A549 (cell line): ENCODE data around the gene RCSD1.

Source experiments
- BHLHE40 ChIP-seq: IDR thresholded peaks from 2 replicates; pipeline ENCODE4 v1.6.1; 2012; ENCODE audit warnings: low read depth, low read length, inconsistent platforms
- CBX2 ChIP-seq: fragments of 200-600 bp; sonication (generic); IDR thresholded peaks from 2 replicates; pipeline ENCODE4 v1.6.1; 2016; ENCODE audit warnings: low read depth, mild to moderate bottlenecking, borderline replicate concordance
- FOSL2 ChIP-seq, 2 experiments: fragments of 450-650 bp in 1 of 2; fragments of >200 bp in 1 of 2; sonication (Bioruptor Twin) in 1 of 2; formaldehyde crosslinking; IDR thresholded peaks; 2 replicates each; pipeline versions ENCODE4 v1.5.0 to v1.6.1; 2016 to 2020; ENCODE audit warnings: mild to moderate bottlenecking in 1 of 2, moderate library complexity in 1 of 2
- KDM1A ChIP-seq: fragments of 200-600 bp; sonication (generic); IDR thresholded peaks from 2 replicates; pipeline ENCODE4 v1.6.1; 2016; ENCODE audit warnings: low read depth, mild to moderate bottlenecking
- MAX ChIP-seq: IDR thresholded peaks from 2 replicates; pipeline ENCODE4 v1.6.1; 2012
- PBX3 ChIP-seq: IDR thresholded peaks from 2 replicates; pipeline ENCODE4 v1.6.1; 2012
- PHF8 ChIP-seq: fragments of 200-600 bp; sonication (generic); IDR thresholded peaks from 2 replicates; pipeline ENCODE4 v1.6.1; 2016; ENCODE audit warnings: low read depth, mild to moderate bottlenecking, antibody characterized with exemption, moderate library complexity, borderline replicate concordance
- POLR2A ChIP-seq: IDR thresholded peaks from 2 replicates; pipeline ENCODE4 v1.6.1; 2012; ENCODE audit warnings: mild to moderate bottlenecking, low read length
- RAD21 ChIP-seq, 2 experiments: fragments of >200 bp in 1 of 2; sonication (Bioruptor Twin) in 1 of 2; formaldehyde crosslinking in 1 of 2; IDR thresholded peaks in 1 of 2; conservative IDR thresholded peaks in 1 of 2; 2 replicates in 1 of 2; 3 replicates in 1 of 2; pipeline ENCODE4 v1.6.1; 2012 to 2018; ENCODE audit warnings: inconsistent platforms in 1 of 2
- ZNF302 ChIP-seq: fragments of 250-450 bp; sonication (Bioruptor Pico); IDR thresholded peaks from 2 replicates; pipeline ENCODE4 v1.9.0; 2021; ENCODE audit warnings: inconsistent platforms, mild to moderate bottlenecking, moderate library complexity
- TF ChIP-seq, protein P1 (sequence below): fragments of >200 bp; sonication (Bioruptor Twin); formaldehyde crosslinking; IDR thresholded peaks from 3 replicates; pipeline ENCODE4 v1.5.1; 2016

GRCh38 chr1:167650269-167651160 is 20.5 kb downstream of the RCSD1 start:
- no peak for TF ChIP-seq CBX2
- no peak for TF ChIP-seq POLR2A
- TF ChIP-seq, protein P1, sequence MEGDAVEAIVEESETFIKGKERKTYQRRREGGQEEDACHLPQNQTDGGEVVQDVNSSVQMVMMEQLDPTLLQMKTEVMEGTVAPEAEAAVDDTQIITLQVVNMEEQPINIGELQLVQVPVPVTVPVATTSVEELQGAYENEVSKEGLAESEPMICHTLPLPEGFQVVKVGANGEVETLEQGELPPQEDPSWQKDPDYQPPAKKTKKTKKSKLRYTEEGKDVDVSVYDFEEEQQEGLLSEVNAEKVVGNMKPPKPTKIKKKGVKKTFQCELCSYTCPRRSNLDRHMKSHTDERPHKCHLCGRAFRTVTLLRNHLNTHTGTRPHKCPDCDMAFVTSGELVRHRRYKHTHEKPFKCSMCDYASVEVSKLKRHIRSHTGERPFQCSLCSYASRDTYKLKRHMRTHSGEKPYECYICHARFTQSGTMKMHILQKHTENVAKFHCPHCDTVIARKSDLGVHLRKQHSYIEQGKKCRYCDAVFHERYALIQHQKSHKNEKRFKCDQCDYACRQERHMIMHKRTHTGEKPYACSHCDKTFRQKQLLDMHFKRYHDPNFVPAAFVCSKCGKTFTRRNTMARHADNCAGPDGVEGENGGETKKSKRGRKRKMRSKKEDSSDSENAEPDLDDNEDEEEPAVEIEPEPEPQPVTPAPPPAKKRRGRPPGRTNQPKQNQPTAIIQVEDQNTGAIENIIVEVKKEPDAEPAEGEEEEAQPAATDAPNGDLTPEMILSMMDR: no peak
- TF ChIP-seq FOSL2 (IDR thresholded peaks at IDR 0.05): no peak
- no peak for TF ChIP-seq FOSL2 (CRISPR knock-in tag; IDR thresholded peaks at IDR 0.05)
- no peak for TF ChIP-seq RAD21 (conservative IDR thresholded peaks at IDR 0.05 in 1 of 2, IDR thresholded peaks at IDR 0.05 in 1 of 2)
- no peak for TF ChIP-seq PHF8
- no peak for TF ChIP-seq BHLHE40
- TF ChIP-seq MAX: no peak
- TF ChIP-seq PBX3: no peak
- no peak for TF ChIP-seq KDM1A
- no peak for TF ChIP-seq ZNF302
